Measurements from ENCODE around the gene DCAF4.

DNA sequence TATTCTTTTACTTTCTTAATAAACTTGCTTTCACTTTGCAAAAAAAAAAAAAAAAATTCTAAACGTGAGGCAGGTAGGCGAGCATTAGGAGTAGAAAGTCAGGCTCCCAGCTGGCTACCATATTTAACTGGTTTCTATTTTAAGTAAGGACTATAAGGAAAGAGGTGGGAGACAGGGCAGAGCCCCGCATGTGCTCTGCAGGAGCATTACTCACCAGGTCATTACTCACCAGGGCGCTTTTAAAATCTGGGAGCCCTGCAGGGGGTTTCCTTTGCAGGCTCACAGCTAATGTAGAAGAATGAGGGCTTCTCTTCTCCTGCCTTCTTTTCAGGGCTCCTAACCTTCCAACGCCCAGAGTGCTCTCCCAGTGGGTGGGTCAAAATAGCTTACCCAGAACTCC is 18.4 kb upstream of the DCAF4 start:
- TF ChIP-seq EZH2 (IDR thresholded peaks at IDR 0.05; ENCODE audit: borderline replicate concordance, low read depth, low read length, poor library complexity, severe bottlenecking): no peak
- TF ChIP-seq, protein P1, sequence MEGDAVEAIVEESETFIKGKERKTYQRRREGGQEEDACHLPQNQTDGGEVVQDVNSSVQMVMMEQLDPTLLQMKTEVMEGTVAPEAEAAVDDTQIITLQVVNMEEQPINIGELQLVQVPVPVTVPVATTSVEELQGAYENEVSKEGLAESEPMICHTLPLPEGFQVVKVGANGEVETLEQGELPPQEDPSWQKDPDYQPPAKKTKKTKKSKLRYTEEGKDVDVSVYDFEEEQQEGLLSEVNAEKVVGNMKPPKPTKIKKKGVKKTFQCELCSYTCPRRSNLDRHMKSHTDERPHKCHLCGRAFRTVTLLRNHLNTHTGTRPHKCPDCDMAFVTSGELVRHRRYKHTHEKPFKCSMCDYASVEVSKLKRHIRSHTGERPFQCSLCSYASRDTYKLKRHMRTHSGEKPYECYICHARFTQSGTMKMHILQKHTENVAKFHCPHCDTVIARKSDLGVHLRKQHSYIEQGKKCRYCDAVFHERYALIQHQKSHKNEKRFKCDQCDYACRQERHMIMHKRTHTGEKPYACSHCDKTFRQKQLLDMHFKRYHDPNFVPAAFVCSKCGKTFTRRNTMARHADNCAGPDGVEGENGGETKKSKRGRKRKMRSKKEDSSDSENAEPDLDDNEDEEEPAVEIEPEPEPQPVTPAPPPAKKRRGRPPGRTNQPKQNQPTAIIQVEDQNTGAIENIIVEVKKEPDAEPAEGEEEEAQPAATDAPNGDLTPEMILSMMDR (conservative IDR thresholded peaks at IDR 0.05; ENCODE audit: low read depth, low read length): no peak
